GM19025 (cell line): ENCODE results near the gene TMEM259.
"Not testable (repeated sequence)": the region's sequence is repeated elsewhere in the genome, so short reads cannot be mapped to it uniquely, and the experiment has no call there.

Experiments used
- ATAC-seq: cut with Tn5 transposase; IDR thresholded peaks from one replicate; pipeline ENCODE4 v1.9.1; 2021; ENCODE audit warnings: mild to moderate bottlenecking, low read depth, moderate library complexity; ENCODE audit not compliant: unreplicated experiment

Gene TMEM259

GRCh38 chr19:1040476-1041271, 19.8 kb upstream of the TMEM259 start:
- ATAC-seq: peak; percentile 44

GRCh38 chr19:1039646-1040475, 18.9 kb upstream of the TMEM259 start, which contains the start of gene ABCA7:
Gene ABCA7 (plus strand): TSS chr19:1040107. CDS start chr19:1041362, 1,255 bp downstream.
- peak; percentile 79 for ATAC-seq

- ATAC-seq: no peak
Observed at GRCh38 chr19:1038978-1039645, 18.2 kb upstream of the TMEM259 start.

GRCh38 chr19:1037621-1038064, 16.7 kb upstream of the TMEM259 start:
- ATAC-seq: no peak

- no peak for ATAC-seq
Observed at GRCh38 chr19:1035998-1036621, 15.2 kb upstream of the TMEM259 start.

GRCh38 chr19:1032264-1032867, 11.4 kb upstream of the TMEM259 start:
- ATAC-seq: no peak

GRCh38 chr19:1028062-1028926, 7.4 kb upstream of the TMEM259 start:
- no peak for ATAC-seq

GRCh38 chr19:1027650-1028061, 6.7 kb upstream of the TMEM259 start:
- no peak for ATAC-seq

- ATAC-seq: no peak
Observed at GRCh38 chr19:1026783-1027649, 6.1 kb upstream of the TMEM259 start.

GRCh38 chr19:1025960-1026782, 5.2 kb upstream of the TMEM259 start, which contains the start of gene CNN2:
Gene CNN2 (plus strand): TSS chr19:1026608. CDS start chr19:1026662, 54 bp downstream.
- ATAC-seq: peak; percentile 60

- not testable (repeated sequence) for ATAC-seq
Observed at GRCh38 chr19:1025080-1025479, 4.2 kb upstream of the TMEM259 start.

- not testable (repeated sequence) for ATAC-seq
Observed at GRCh38 chr19:1023883-1024188, 2.9 kb upstream of the TMEM259 start.

GRCh38 chr19:1019980-1020867, 699 bp downstream of the TMEM259 start:
- no peak for ATAC-seq

GRCh38 chr19:1019616-1019961, 1.3 kb downstream of the TMEM259 start:
- ATAC-seq: no peak

- no peak for ATAC-seq
Observed at GRCh38 chr19:1018932-1019615, 1.8 kb downstream of the TMEM259 start.

- no peak for ATAC-seq
Observed at GRCh38 chr19:1018393-1018792, 2.5 kb downstream of the TMEM259 start.
